Activated CD4-positive, CD25-positive, alpha-beta regulatory T cell treated with anti-CD3 and anti-CD28 coated beads, Interleukin-2, amount 50 U/mL, for 72 hours (primary cell): ENCODE data around the gene PDLIM5.

Source experiments
- DNase-seq: peaks from one replicate; pipeline ENCODE4 v3.0.0; 2021

Gene PDLIM5

DNA sequence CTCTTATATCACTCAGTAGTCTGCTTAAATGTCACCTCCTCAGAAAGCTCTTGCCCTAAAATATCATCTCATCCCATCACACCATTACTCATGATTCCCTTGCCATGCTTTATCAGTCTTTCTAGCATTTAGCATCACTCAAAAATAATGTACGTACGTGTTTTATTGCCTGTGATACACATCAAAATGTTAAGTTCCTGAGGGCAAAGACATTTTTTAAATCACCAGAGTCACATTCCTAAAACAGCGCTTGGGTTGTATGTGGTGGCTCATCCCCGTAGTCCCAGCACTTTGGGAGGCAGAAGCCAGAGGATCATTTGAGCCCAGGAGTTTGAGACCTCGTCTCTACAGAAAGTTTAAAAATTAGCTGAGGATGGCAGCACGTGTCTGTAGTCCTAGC, 21.3 kb upstream of the PDLIM5 start:
- no peak for DNase-seq

DNA sequence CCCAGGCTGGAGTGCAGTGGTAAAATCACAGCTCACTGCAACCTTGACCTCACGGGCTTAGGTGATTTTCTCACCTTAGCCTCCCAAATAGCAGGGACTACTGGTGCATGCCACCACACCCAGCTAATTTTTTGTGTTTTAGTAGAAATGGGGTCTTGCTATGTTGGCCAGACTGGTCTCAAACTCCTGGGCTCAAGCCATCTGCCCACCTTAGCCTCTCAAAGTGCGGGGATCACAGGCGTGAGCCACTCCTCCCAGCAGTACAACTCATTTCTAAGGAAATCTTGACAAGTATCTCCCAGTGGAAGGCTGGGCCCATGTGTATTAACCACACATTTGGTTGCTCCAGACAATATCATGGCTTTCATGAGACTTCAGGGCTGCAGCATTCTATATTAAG, 20.4 kb upstream of the PDLIM5 start:
- no peak for DNase-seq

DNA sequence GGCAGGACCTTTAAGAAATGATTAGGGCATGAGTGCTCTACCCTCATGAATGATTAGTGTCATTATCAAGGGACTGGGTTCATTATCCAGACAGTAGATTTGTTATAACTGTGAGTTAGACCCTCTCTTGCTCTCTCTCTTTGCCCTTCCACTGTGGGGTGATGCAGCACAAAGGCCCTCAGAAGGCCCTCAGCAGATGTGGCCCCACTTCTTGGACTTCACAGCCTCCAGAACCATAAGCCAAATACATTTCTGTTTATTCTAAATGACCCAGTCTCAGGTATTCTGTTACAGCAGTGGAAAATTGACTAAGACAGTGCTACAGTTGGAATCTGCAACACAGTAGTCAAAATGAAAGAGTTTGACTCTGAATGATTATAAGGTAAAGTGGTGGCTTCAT, 17.2 kb upstream of the PDLIM5 start:
- DNase-seq: no peak

DNA sequence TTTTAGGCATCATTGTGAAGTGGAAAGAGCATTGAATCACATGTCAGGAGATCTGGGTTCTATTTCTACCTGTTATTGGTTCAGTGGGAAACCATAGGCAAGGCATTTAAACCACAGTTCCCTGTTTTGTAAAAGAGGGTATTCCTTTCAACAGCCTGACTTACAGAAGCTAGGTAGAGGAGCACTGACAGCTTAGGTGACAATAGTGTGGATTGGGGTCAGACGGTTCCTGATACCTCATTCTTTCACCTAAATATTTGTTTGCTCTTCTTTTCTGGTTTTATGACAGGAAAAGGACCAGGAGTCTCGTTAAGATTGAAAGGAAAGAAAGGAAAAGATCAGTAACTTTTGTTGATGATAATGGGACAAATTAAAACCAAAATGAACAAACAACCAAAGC, 15.9 kb upstream of the PDLIM5 start:
- DNase-seq: no peak

DNA sequence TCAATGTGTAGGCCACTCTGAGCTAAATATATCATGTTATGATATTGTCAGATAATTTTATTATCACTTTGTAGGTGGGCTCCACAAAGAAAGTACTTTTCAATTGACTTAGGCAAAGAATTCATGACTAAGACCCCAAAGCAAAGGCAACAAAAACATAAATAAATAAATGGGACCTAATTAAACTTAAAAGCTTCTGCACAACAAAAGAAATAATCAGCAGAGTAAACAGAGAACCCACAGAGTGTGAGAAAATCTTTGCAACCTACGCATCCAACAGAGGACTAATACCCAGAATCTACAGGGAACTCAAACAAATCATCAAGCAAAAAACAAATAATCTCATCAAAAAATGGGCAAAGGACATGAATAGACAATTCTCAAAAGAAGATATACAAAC, 15.2 kb upstream of the PDLIM5 start:
- DNase-seq: no peak

DNA sequence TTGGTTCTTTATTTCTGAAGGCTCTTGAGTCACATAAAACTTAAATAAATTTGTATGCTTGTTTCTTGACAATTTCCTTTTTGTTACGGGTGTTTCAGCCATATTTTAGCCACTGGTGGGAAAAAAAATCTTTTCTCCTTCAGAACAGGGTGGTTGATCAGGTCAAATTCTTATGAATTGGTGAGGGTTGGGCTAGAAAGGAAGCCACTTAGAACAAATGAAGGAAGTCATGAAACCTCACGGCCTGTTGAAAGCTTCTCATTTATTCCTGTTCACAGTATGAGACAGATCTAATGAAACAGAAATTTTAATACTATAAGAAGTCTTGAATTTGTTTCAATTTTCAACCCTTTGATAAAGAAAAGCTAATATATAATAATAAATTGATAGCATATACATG, 12.1 kb upstream of the PDLIM5 start:
- no peak for DNase-seq

DNA sequence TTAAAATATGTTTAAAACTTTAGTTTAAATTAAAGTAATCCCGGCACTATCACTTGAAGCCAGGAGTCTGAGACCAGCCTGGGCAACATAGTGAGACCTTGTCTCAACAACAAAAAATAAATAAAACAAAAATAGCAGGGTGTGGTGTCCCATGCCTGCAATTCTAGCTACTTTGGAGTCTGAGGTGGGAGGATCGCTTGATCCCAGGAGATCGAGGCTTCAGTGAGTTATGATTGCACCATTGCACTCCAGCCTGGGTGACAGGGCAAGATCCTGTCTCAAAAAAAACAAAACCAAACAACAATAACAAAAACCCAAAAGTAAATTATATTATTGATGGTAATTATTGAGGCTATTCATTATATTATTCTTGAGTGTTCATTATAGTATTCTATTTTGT, 9.9 kb upstream of the PDLIM5 start:
- no peak for DNase-seq

DNA sequence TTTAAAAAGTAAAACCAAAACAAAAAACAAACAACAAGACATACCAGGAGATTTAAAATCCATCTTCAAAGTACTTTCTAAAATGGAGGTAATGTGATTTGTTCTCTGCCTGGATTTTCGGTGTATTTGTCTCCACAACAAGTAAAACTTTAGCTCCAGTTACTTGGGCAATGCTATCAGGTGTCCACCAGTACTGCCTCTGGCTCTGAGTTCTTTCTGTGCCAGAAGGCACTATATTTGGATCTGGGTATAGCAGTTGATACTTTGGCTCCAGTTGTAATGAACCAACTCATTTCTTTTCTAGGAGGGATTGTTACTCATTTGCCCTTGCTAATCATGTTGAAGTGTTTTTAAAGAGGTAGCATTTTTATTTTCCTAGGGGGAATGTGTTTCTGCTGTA, 9.5 kb upstream of the PDLIM5 start:
- DNase-seq: no peak

DNA sequence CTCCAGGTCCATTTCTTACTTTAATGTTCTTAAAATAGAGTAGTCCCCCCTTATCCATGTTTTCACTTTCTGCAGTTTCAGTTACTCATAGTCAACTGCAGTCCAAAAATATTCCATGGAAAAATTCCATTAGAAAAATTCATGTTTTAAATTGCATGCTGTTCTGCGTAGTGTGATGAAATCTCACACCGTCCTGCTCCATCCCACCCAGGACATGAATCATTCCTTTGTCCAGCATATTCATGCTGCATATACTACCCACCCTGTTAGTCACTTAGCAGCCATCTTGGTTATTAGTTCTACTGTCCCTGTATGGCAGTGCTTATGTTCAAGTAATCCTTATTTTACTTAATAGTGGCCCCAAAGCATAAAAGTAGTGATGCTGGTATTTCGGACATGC, 5.4 kb upstream of the PDLIM5 start:
- no peak for DNase-seq

DNA sequence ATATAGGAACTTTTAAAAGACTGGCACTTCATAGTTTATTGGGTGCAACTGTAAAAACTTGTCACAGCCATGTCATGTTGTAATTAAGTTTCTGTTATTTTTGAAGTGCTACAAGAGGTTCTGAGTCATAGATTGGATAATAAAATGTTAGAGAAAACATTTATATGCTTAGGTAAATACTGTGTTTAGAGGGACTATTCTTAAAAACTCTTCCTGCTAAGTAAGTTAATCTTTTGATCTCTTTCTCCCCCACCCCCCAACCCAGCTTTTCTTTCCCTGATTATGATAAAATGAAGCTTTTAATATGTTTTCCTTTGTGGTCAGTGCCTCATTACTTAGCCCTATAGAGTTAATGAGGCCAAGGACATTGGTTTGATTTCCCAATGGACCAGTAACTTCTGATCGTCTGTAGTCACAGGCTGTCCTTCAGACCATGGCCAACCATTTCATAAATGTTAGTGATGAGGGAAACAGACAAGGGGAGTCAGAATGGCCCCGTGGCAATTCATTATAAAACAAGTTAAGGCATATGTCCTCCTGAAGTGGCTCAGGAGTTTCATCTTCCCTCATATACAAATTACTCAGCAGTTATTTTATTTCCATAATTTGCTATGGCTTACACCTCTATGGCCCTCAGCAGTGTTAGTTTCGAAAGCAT, 3.9 kb upstream of the PDLIM5 start:
- DNase-seq: no peak

DNA sequence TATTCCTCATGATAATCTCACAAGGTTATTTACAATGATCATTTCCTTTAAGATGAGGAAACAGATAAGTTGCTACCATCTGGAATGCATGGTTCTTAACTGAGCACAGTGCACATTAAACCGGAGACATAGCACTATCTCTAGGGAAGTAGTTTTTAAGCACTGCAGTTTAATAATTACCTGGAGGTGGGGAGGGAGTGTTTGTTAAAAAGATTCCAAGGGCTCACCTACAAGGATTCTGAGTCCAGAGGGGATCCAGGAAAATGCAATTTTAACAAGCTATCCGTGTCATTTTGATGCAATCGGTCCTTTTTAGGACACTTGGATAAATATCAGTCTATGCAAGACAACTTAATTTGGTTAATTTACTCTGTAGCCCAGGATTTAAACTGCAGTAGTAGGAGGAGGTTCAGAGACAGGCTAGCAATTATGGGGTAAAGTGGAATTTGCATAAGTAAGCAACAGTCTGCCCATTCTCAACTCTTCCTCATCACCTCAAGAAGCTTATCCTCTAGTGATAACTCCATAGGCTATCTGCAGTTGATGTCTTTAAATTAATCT, 2.8 kb upstream of the PDLIM5 start:
- no peak for DNase-seq

DNA sequence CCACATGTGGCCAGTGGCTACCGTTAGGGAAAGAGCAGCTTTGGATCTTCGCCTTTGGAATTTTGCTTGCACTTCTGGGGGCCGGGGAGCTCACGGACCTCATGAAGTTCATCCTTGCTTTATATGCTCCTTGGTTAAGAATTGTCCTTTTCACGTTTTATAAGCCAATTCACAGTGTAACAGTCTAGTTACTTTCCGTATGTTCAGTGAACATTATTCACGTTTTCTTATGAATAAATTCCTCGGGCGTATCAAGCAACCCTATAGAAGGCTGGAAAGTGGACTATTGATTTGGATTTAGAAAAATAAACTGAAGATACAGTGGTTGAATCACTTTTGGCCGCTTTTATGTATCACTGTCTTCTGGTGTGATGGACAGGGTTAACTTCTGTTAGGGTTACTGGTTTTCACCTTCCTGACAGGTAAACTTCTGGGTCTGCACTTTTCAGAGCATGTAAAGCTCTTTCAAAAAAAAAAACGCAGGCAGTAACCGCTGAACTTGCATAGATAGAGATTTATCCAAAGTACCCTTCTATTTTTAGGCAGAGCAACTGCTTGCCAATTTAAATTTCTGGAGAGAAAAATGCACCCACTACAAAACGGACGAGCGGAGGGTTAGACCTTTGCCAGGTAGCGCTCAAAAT, 569 bp upstream of the PDLIM5 start:
- DNase-seq: no peak

DNA sequence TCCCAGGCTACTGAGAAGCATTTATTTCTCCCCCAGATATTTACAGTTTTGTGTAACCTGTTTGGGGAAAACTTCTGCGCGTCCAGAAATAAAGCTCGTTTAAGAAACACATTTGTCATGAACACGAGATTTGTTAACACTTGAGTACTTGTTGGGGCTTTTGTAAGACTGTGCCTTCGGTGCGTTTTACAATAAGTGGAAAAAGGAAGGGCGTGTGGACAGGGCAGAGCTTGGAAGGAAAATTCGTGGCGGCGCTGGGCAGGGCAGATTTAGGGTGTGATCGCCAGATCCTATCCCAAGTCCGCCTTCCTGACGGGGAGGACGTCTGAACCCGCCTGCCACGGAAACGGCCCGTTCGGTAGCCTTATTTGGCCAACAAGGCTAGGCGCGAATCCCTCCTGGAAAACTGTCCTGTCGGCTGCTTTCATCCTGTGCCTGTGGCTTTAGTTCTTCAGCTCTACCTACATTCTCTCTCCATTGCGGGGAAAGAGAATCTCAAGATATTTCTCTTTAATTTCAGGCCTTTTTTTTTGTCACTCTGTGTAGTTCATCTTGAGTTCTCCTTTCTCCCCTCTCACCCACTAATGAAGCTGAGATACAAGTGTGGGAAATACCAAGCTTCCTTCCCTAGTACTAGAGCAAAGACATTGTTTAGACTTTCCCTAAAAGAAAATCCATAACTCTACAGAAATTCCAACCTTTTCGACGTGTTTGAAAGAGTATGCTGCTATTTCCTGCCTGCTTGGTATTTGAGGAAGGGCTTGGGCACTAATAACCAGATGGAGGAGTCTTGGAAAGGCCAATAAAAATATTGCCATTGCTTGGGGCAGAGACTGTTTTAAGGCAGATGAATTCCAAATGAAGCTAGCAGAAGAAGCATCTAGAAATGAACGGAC, 982 bp downstream of the PDLIM5 start:
- no peak for DNase-seq

DNA sequence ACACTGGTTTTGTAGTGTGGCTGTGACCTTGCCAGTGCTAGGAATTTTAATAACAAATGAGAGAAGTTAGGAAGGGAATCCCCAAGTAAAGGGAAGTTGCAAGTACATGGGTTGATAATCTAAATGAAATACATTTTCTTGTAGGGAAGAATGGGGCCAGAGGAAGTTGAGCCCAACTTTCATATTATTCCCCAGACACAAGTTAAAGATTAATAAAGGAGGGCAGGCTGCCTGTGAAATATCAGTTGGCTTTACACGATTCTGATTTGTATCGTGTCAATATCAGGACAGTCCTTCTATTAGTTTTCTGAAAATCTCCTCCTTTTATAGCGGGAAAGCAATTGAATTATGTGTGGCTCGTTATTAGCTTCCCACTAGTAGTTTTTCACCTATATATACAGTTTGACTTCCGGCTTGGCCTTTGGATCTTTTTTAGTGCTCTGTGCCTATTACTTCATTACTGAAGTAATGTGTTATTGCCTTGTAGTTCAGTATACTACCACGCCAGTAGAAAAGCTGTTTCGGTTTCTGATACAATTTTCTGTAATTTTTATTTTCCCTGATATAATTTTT, 1.7 kb downstream of the PDLIM5 start:
- DNase-seq: no peak

DNA sequence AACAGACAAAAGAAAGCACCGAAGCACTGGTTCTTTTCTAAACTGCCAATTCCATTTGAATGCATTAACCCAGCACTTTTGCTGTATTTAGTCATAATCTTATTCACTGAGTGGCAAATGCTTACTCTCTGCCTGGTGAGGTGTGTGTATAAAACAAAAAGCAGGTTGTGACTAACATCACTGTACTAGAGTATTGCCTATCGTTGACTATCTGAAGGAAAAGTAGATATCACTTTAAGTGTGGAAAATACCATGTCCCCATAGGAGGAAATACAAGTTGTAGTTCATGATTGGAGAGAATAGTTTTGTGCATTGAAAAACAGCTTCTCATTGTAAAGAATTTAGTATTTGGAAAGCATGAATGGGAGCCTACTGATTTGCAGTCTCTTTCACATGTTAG, 2.7 kb downstream of the PDLIM5 start:
- DNase-seq: no peak

DNA sequence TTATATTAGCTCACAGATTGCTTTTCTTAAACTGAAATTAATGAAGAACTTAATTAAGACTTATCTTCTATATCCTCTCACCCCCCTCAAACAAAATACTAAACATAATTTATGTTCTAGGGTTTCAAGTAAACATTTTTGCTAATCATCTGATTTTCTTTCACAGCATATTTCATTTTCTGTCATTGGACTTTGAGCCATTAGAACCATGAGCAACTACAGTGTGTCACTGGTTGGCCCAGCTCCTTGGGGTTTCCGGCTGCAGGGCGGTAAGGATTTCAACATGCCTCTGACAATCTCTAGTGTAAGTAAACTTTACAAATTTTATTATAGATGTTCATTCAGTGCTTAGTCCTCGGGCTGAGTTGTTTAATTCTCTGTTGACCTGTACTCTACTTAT, 3.3 kb downstream of the PDLIM5 start:
- DNase-seq: no peak

DNA sequence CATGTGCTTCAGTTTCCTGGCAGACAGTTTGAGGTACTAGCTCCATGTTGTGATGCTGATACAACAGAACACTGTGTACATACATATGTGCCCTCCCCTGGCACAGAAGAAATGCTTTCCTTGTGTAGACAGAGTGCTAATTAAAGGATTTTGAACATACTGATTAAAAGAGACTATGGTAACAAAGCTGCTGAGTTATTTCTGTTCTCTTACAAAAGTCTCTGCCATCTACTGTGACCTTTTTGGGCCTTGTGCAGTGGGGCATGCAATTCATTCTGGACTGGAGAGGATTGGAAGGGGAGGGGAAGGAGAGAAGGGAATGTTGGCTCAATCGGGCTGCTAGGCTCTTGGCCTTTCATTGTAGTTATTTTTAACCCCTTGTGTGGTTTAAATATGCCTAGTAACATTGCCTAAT, 6.0 kb downstream of the PDLIM5 start:
- DNase-seq: no peak

DNA sequence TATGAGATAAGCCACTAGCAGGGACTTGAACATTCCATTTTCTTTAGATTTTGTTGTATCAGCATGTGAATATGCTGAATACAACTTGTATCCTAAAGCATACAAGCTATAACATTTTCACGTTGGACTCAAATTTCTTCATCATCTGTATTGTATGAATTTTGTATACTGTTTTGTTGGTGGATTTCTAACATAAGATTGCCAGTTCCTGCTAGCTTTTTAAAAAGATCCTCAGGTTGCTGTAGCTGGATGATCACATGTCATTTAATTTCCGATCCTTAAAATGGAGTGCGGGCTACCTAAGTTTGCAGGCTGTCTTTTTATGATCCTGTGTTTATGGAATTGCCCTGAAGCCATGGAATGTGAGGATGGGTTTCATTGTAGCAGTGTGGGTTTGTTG, 6.9 kb downstream of the PDLIM5 start:
- no peak for DNase-seq

DNA sequence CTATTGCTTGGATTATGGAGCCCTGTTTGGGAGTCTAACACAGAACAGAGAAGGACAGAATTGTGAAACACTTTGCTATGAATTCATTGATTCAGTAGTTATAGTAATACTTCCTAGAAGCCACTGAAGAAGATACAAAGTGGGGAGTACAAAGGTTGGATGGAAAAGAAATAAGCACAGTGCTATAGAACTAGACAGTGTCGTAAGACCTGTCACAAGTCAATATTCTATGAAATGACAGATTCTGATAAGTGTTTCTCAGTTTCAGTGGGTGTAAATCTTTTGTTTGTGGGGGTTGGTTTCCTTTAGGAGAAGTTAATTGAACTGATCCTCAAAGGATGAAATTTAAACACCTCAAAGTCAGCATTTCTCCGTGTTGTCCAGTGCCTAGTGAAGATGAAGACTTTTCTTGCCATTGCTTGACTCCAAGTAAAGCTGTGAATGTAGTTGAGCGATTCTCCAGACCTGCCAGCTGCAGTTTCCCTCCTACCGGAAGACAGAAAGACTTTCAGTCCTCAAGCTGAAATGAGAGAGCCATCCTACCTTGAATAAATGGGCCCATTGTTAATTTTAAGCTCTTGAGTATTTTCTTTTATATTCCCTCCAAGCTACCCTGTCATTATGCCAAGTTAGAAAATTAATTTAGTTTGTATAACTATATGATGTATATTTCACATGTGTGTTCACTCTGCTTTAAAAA, 7.9 kb downstream of the PDLIM5 start:
- DNase-seq: no peak

DNA sequence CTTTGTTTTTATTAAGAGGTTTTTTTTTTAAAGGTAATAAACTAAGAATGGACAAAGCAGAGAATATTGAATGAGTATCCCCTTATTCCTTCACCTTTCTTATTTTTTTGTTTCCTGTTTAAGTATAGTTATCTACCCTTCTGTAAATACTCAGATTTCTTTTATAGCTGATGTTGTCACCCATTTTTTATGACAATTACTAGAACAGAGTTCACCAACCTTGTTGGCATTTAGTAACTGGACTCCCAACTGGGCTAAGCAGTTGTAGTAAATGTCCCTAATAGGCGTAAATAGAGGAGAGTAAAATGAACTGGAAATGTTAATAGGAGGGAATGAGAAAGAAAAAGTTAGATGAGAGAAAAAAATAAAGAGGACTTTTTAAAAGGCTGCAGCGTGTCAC, 9.8 kb downstream of the PDLIM5 start:
- no peak for DNase-seq

DNA sequence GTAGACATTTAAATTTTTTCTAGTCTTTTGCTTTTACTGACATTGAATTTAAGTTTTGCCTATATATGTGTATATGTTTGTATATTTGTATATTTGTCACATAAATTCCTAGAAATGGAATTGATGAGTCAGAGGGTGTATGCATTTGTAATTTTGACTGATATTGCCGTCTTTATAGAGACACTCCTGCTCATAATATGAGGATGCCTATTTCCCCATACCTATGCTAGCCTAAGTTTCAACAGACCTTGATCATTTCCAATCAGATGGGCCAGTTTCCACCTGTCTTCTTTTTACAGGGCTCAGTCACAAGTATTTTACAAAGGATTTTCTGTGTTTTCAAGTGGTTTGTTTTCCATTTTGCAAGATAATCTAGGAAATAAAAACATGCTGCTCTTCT, 10.8 kb downstream of the PDLIM5 start:
- DNase-seq: no peak

DNA sequence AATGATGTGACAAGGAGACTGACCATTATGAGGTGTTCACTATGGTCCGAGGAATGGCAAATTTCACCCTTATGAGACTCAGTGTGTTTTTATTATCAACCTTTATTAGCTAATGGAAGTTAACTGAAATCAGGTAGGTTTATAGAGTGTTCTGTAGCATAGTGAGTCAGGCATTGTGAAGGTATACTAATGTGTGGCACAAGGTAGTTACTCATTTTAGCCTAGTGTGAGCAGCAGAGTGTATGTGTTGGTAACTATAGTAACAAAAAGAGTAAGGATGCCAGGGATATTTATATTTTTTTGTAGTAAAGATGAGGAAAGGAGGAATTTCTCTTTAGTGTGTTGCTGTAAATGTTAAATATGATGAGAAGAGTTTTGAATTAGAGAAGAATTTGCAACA, 12.0 kb downstream of the PDLIM5 start:
- no peak for DNase-seq

DNA sequence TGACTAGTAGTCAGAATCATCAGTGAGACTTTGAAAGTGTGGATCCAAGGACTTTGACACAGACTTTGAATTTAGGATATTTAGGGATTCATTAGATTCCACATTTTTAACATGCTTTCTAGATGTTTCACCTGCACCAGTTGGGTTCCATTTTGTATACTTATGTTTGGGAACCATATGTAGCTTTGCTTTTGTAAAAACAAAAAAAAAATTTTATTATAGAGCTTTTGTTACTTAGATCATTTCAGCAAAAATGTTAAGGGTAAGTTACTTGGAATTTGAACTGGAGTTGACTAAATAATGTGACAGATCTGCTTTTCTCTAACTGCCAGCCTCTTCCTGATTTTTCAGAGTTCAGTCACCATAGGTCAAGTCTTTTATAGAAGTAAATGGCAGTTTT, 14.6 kb downstream of the PDLIM5 start:
- DNase-seq: no peak
